Endothelial cell of umbilical vein (primary cell): Measurements from ENCODE around the gene MAST1. TPM values are rescaled to one million over a fixed set of nuclear protein-coding genes. Genes with fewer than 3 reads are reported as not detected.
A peak's percentile ranks its signal among the peaks of the same experiment; 100 is the strongest.

Experiments used
- BruUV-seq: library from RNA; stranded (reverse); fragments of 400-500 nt; replicated peaks from 2 replicates; lab custom pipeline; 2021; lab: Mats Ljungman, UMichigan
- CTCF ChIA-PET: fragments of 300-600, 350-600 bp; sonication (Branson Sonifier 250); formaldehyde crosslinking; loops from one replicate; lab custom pipeline; 2021; ENCODE audit warnings: antibody characterized with exemption, inconsistent platforms; lab: Charles Lee
- POLR2A ChIA-PET: fragments of 300-600, 350-600 bp; sonication (Branson Sonifier 250); formaldehyde crosslinking; loops from one replicate; lab custom pipeline; 2021; ENCODE audit warnings: antibody characterized with exemption, inconsistent platforms; lab: Charles Lee
- DNase-seq: peaks from one replicate; pipeline ENCODE4 v3.0.0-alpha.2; 2011; ENCODE audit warnings: low read depth, low spot score
- FAIRE-seq: peaks from 2 replicates; lab custom pipeline; 2011; peaks lifted over from hg19 to GRCh38; lab: Jason Lieb, UNC
- H2AFZ ChIP-seq: 2 replicates; pipeline ENCODE4 v1.6.0; 2012; ENCODE audit warnings: low read depth, low read length, control low read depth, inconsistent platforms
- H3K27ac ChIP-seq: 2 replicates; pipeline ENCODE4 v1.5.1; 2011; ENCODE audit warnings: low read depth, mild to moderate bottlenecking, control low read depth, low read length, moderate library complexity; ENCODE audit not compliant: insufficient read depth
- H3K27me3 ChIP-seq, 2 experiments: 2 replicates each; pipeline versions ENCODE4 v1.6.0 to v1.6.1; 2011; ENCODE audit warnings: low read length in 2 of 2, mixed read lengths in 1 of 2; ENCODE audit not compliant: control insufficient read depth in 2 of 2, insufficient read depth in 2 of 2
- H3K36me3 ChIP-seq, 2 experiments: 2 replicates in 1 of 2; 3 replicates in 1 of 2; pipeline ENCODE4 v1.5.1; 2011; ENCODE audit warnings: low read length in 2 of 2, mild to moderate bottlenecking in 1 of 2, moderate library complexity in 1 of 2; ENCODE audit not compliant: control insufficient read depth in 2 of 2, insufficient read depth in 2 of 2; ENCODE audit errors: extremely low read depth in 1 of 2
- H3K4me1 ChIP-seq: 3 replicates; pipeline ENCODE4 v1.5.1; 2011; ENCODE audit warnings: mild to moderate bottlenecking, low read length; ENCODE audit not compliant: control insufficient read depth, insufficient read depth; ENCODE audit errors: extremely low read depth
- H3K4me2 ChIP-seq: 2 replicates; pipeline ENCODE4 v1.6.1; 2011; ENCODE audit warnings: low read length, control low read depth, mixed read lengths; ENCODE audit not compliant: insufficient read depth
- H3K4me3 ChIP-seq, 3 experiments: fragments of 200-600 bp in 1 of 3; sonication (generic), shearing (Covaris generic) in 1 of 3; replicated peaks in 1 of 3; 2 replicates each; pipeline ENCODE4 v1.5.1; 2011 to 2016; ENCODE audit warnings: control low read depth in 3 of 3, low read length in 3 of 3, mild to moderate bottlenecking in 2 of 3, inconsistent platforms in 1 of 3, low read depth in 1 of 3, moderate library complexity in 1 of 3; ENCODE audit not compliant: insufficient read depth in 1 of 3
- H3K79me2 ChIP-seq: 2 replicates; pipeline ENCODE4 v1.6.0; 2012; ENCODE audit warnings: low read length, inconsistent platforms; ENCODE audit not compliant: control insufficient read depth, insufficient read depth
- H3K9ac ChIP-seq: replicated peaks from 2 replicates; pipeline ENCODE3; 2011; ENCODE audit warnings: low read length, control low read depth; ENCODE audit not compliant: insufficient read depth; ENCODE audit errors: extremely low read depth
- H3K9me1 ChIP-seq: replicated peaks from 3 replicates; pipeline ENCODE4 v1.6.0; 2011; ENCODE audit warnings: mild to moderate bottlenecking, low read length; ENCODE audit not compliant: control insufficient read depth, insufficient read depth; ENCODE audit errors: extremely low read depth
- H3K9me3 ChIP-seq: replicated peaks from 2 replicates; pipeline ENCODE4 v1.5.1; 2012; ENCODE audit warnings: low read length, inconsistent platforms; ENCODE audit not compliant: control insufficient read depth, insufficient read depth
- H4K20me1 ChIP-seq: replicated peaks from 2 replicates; pipeline ENCODE3; 2011; ENCODE audit warnings: mild to moderate bottlenecking, low read length; ENCODE audit not compliant: control insufficient read depth, insufficient read depth; ENCODE audit errors: extremely low read depth
- JUN ChIP-seq: IDR thresholded peaks from 2 replicates; pipeline ENCODE4 v1.6.1; 2011; ENCODE audit warnings: borderline replicate concordance, low read depth; ENCODE audit not compliant: insufficient read length, insufficient read depth
- MAX ChIP-seq: IDR thresholded peaks from 2 replicates; pipeline ENCODE4 v1.6.1; 2011; ENCODE audit not compliant: insufficient read depth, insufficient read length
- POLR2A ChIP-seq: IDR thresholded peaks from 2 replicates; pipeline ENCODE4 v1.6.1; 2012; ENCODE audit warnings: low read depth, mild to moderate bottlenecking, control low read depth, low read length
- POLR2AphosphoS5 ChIP-seq: IDR thresholded peaks from 2 replicates; pipeline ENCODE4 v1.6.1; 2012; ENCODE audit warnings: low read depth, mild to moderate bottlenecking, control low read depth, low read length, moderate library complexity; ENCODE audit not compliant: insufficient read depth
- dilution Hi-C: fragments of 300-500 bp; cut with MboI; formaldehyde crosslinking; loops from one replicate; pipeline ENCODE4 v1.15.0; 2019; ENCODE audit warnings: low sequenced_read_pairs; ENCODE audit not compliant: extremely low pct_ligation_motif_present
- intact Hi-C: fragments of 100-400 bp; cut with micrococcal nuclease; formaldehyde crosslinking; loops from one replicate; pipeline ENCODE4 v1.10.0; 2022
- polyA plus RNA-seq, 4 experiments: library from polyadenylated mRNA; depleted of rRNA in 3 of 4; stranded (reverse) in 3 of 4; unstranded in 1 of 4; fragments of >200 nt; gene quantifications; 2 replicates each; pipeline versions ENCODE4 v1.2.1 to v1.2.3, GENCODE V29; 2011 to 2012; ENCODE audit warnings: missing spikeins in 1 of 4
- total RNA-seq: library from RNA; stranded (reverse); gene quantifications from 2 replicates; pipeline ENCODE4 v1.2.3, GENCODE V29; 2021

MAST1 gene
- total and polyA plus RNA-seq, 2 donors (not counting 3 experiments of a cell fraction or from before 2014, with no cell fraction given): 0.13 to 0.46 TPM

- H3K27me3 ChIP-seq: no peaks in the 10 kb centered on the region
- ChIA-PET CTCF (interaction anchor here (0.9 to 13.8 kb wide), 6 partner anchors 12 to 30 kb away, joined by 3 to 524 read pairs (median 28); partner anchors contain the start of gene HOOK2), POLR2A (interaction anchor here (1.1 to 4.1 kb wide), 3 partner anchors 8 to 30 kb away, joined by 3 to 73 read pairs (median 4); no protein-coding TSS in a partner anchor)
- no TSS peak for BruUV-seq
- H3K9me3 ChIP-seq: no peaks in the 10 kb centered on the region
- TF ChIP-seq POLR2A (no peak), POLR2AphosphoS5 (peak; percentile 52)
- DNase-seq (peak; percentile 91), FAIRE-seq (peak; percentile 88)
- intact Hi-C loops (loop anchor here (10.0 kb wide), 1 partner anchor 145 kb away; the partner anchor contains the start of genes CALR and FARSA), dilution Hi-C loops (no loop called here)
- H3K27ac ChIP-seq: peak overlapping the region; percentile 65
- H3K4me3 ChIP-seq: peak overlapping the region; percentile 16 to 44 (median 37)
- H4K20me1 ChIP-seq: no peaks in the 10 kb centered on the region
- peaks cover 14% of the 10 kb centered on the region for H3K79me2 ChIP-seq
- peak overlapping the region; percentile 66 for H3K9ac ChIP-seq
- peak overlapping the region; percentile 71 for H2AFZ ChIP-seq
- peak overlapping the region; percentile 61 for H3K4me2 ChIP-seq
- H3K9me1 ChIP-seq: no peaks in the 10 kb centered on the region
- H3K36me3 ChIP-seq: no peaks in the 10 kb centered on the region
- peaks cover 35% of the 10 kb centered on the region for H3K4me1 ChIP-seq
These were observed 48.3 kb upstream of the MAST1 start for GRCh38 chr19:12789904-12790619.

- FAIRE-seq: no peak
- Histone ChIP-seq H3K4me1 (peaks cover 35% of the 10 kb centered on the region), H3K27me3 (no peaks in the 10 kb centered on the region), H2AFZ (no peak overlapping the region), H3K79me2 (peaks cover 14% of the 10 kb centered on the region), H3K9me3 (no peaks in the 10 kb centered on the region), H4K20me1 (no peaks in the 10 kb centered on the region), H3K36me3 (no peaks in the 10 kb centered on the region), H3K27ac (peak overlapping the region; percentile 65), H3K4me3 (peak overlapping the region in 2 of 3 experiments; percentile 37 to 44), H3K9ac (peak overlapping the region; percentile 66), H3K9me1 (no peaks in the 10 kb centered on the region), H3K4me2 (peak overlapping the region; percentile 61)
- POLR2A ChIA-PET: interaction anchor here (0.9 to 4.1 kb wide), 13 partner anchors 8 to 359 kb away, joined by 3 to 94 read pairs (median 5); partner anchors contain the start of genes HOOK2, IER2 and STX10
- CTCF ChIA-PET: interaction anchor here (1.0 to 13.8 kb wide), 5 partner anchors 8 to 57 kb away, joined by 3 to 524 read pairs (median 21); partner anchors contain the start of gene HOOK2
- no TSS peak for BruUV-seq
- no peak for DNase-seq
- dilution Hi-C loops (no loop called here), intact Hi-C loops (loop anchor here (1.0 kb wide), 1 partner anchor 8 kb away; no protein-coding TSS in a partner anchor)
- TF ChIP-seq JUN (no peak), MAX (peak; percentile 66)
These were observed 47.5 kb upstream of the MAST1 start for GRCh38 chr19:12790628-12791344.
